Measurements from ENCODE around the gene SHC2.
A peak's percentile ranks its signal among the peaks of the same experiment; 100 is the strongest.
"Not testable (repeated sequence)": the region's sequence is repeated elsewhere in the genome, so short reads cannot be mapped to it uniquely, and the experiment has no call there.

Gene SHC2

DNA sequence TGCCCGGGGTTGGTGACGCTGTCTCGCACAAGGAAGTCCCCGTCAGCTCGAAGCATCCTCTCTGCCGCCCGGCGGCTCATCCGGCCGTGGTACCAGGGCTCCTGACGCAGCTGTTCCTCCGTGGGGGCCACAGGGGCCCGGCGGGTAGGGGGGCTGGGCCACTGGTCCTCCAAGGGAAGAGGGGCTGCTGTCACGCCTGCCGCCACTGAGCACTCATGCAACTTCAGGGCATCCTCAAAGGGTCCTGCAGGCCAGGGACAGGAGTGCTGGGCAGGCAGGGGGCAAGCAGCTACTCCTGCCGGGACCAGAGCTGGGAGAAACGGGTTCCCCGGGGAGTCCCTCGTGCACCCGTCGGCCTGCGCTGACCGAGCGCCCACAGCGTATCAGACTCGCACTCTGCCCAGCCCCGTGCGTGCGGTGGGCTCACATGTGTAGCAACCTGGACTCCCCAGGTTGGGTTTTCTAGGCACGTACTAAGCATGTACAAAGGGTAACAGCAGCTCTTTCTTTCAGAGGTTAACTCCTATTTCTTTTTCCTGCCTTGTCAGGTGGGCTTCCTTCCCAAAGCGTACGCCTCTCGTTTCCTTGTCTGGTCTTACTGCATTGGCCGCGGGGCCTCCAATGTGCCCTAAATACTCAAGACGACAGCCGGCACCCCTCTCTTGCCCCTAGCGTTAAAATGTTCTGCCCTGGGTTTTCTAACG lies 38.5 kb downstream of the SHC2 start:
- no peak for DNase-seq

DNA sequence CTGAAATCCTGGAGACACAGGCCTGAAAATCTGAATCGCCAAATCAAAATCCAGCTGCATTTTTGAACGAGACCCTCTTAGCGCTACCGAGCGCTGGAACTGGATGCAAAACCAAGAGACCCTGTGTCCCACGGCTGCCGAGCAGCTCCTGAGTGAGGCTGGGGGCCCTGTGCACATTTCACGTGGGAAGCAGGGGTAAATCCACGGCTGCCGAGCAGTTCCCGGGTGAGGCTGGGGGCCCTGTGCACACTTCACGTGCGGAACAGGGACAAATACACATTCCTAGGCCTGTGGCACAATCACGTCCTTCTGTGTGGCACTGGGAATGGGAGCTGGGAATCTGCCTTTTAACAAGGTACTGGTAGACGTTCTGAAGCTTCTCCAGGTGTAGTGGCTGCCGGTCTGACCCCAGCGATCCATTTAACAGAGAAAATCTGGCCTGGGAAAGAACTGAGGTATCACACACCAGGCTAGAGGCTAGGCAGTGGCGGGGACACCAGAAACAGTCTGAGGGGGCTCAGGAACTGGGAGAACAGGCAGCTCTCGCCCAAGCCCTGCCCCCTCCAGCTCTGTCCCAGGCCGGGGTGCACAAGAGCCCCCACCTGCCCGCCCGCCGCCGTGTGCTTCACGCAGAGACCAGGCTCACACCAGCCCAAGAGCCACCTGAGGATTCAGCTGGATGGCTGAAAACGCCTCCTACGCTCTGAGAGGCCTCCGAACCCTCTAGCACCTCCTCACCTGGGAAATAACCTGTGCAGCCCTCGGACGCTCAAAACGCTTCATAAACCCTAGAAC lies 40.9 kb downstream of the SHC2 start:
- no peak for DNase-seq

DNA sequence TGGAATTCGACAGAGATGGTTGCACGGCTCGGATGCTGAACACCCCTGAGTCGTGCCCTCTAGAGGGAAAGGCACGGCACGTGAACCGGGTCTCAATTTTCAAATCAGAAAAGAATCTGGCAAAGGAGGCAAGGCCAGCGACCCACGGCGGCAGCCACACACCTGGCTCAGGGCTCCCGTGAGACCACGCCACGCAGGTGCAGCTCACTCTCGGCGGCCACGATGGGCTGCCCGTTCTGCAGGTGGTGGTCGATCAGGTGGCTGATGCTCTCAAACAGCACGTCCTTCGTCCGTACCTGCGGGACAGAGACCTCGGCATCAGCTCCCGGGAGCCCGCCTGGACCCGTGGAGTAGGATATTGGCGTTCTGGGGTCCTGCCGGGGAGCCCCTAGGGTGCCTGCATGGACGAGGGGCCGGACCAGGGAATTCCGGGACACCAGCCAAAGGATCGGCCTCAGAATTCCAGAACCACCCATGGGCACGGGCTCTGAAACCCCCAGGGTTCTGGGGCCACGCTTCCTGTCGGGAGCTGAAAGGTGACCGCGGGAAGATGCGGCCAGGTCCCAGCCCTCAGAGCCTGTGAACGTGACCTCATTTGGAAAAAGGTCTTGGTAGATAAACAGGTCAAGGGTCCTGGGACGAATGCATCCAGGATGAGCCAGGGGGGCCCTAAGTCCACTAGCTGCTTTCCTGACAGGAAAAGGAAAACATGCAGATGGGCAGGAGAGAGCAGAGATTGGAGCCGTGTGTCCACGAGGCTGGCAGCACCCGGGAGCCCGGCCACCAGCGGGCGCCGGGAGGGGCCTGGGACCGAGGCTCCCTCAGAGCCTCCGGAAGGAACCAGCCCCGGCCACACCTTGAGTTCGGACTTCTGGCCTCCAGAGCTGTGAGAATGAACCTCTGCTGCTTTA lies 41.8 kb downstream of the SHC2 start:
- DNase-seq: no peak

DNA sequence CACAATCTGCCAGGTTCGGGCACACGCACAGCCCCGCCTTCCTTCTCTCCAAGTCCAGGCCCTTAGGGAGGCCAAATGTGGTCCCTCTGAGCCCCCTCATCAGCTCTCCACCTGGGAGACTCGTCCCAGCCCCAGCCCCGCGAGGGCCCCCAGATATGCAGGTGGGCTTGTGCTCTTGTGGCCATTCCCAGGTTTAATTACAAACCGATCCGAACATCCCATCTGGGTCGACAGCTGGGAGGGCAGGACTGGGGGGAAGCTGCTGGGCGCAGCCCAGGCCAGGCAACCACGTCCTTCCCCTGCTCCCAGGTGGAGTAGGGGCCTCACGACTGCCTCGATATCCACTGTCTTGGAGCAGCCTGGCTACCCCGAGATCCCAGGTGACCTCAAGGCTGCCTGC lies 44.4 kb downstream of the SHC2 start:
- no peak for DNase-seq

DNA sequence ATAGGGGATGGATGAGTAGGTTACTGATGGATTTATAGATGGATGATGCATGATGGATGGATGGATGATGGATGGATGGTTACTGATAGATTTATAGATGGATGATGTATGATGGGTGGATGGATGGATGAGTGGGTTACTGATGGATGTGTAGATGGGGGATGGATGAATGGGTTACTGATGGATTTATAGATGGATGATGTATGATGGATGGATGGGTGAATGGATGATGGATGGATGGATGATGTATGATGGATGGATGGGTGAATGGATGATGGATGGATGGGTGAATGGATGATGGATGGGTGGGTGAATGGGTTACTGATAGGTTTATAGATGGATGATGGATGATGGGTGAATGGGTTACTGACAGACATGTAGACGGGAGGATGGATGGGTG lies 45.5 kb downstream of the SHC2 start:
- no peak for DNase-seq

DNA sequence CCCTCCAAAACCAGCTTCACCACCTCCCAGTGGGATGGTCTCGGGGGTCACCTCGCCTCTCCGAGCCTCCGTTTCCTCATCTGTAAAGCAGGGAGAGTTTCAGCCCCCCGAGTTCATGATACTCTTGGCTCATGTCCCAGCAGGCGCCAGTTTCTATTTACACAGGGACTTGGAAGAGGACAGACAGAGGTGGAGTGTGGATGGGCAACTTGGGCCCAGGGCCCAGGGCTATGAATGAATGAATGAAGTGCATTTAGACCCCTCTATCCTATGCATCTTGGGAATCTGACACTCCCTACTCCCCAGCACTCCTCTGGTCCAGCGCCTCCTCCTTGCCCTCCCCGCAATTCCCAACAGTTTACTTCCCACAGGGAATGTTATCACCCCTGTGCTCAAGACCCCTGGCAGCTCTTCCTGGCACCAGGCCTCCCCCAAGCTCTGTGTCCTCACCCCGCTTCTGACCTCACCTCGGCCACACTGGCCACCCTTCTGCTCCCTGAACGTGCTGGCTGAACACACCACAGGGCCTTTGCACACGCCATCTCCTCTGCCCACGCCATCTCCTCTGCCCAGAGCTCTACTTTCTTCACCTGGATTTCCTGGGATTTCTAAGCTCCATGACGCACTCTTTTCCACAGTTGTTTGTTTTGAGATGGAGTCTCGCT lies 46.9 kb downstream of the SHC2 start:
- no peak for DNase-seq

DNA sequence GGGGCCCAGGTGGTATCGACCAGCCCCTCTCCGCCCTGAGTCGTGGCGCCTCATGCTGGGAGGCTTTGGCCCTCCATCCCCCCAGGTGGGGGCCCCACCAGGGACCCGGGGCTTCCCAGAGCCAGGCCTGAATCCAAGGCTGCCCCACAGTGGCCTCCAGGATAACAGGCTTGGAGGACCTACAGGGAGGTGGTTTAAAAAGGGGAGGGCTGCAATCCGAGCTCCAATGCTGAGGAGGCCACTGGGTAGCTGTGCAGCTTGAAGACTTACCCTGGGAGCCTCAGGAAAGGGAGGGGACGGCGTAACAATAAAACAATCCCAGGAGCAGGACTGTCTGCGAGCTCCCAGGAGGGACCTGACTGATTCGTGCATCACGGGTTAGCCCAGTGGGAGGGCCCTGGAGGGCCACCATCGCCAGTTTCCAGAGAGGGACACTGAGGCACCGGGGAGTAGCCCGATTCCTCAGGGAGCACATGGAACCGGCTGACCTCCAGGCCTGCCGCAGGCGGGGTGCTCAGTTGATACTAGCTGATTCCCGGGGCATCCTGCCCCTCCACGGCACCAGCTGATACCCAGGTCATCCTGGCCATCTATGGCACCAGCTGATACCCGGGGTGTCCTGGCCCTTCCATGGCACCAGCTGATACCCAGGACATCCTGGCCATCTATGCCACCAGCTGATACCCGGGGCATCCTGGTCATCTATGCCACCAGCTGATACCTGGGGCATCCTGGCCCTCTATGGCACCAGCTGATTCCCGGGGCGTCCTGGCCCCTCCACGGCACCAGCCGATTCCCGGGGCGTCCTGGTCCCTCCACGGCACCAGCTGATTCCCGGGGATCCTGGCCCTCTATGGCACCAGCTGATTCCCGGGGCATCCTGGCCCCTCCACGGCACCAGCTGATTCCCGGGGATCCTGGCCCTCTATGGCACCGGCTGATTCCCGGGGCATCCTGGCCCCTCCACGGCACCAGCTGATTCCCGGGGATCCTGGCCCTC lies 48.2 kb downstream of the SHC2 start:
- no peak for DNase-seq

DNA sequence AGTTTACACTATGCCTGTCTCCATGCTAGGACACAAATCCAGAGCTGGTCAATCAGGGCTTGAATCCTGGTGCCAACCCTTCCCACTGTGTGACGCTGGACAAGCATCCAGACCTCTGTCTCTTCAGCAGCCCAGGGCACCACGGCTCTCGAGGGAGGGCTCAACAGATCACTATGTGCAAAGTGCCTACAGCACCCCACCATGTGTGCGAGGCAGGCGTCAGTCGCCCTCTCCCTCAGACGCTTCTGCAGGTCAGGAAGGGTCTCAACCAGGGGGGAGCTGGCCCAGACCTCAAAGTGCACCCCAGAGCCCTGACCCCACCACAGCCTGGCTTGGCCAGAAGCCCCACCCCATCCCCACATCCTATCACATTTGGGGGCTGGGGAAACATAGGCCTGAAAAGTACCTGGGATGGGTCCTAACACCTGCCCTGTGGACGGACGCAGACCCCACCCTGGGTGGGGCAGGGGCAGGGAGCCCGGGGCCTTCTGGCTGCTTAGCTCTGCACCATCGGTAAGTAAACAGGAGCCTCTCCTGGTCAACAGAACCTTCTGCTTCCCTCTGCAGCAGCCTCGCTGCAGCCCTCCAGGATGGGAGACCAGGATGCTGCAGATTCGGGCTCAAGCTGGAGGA lies 49.0 kb downstream of the SHC2 start:
- DNase-seq: no peak

DNA sequence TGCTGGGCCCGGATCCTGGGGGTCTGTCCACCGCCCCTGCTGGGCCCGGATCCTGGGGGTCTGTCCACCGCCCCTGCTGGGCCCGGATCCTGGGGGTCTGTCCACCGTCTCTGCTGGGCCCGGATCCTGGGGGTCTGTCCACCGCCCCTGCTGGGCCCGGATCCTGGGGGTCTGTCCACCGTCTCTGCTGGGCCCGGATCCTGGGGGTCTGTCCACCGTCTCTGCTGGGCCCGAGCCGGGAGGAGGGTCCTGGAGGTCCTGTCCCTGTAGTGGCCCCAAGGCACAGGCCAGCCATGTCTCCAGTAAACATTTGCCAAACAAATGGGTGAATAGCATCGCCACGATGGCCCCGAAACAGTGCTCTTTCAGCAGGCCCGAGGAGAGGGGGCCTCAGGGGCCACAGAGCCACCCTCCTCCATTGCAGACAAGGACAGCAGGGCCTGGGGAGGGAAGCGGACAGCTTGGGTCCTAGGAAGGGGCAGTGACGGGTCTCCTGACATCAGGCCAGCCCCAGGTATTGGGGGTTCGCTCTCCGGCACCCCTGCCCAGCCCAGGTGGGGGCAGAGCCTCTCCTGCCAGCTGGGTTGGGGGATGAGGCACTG lies 49.6 kb downstream of the SHC2 start:
- not testable (repeated sequence) for DNase-seq

DNA sequence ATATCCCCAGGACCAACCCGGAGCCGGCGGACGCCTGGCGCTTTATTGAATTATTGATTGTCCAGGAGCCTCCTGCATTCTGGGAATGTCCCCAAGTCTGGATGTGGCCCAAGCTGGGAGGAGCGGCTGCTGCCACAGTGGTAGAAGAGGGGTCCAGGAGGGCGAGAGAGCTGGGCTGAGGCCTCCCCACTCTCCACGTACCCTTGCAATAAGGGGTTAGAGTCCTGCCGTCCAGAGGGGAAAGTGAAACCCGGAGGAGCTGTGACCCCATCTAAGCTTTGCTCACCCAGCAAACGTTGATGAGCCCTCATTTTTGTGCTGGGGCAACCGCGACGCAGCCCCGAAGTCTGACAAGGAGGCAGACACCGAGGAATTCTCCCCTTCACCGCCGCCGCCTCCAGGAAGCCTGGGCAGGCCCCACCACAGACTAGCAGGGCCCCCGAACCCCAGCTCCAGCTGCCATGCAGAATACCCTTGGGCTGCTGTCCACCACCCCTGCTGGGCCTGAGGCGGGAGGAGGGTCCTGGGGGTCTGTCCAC lies 50.5 kb downstream of the SHC2 start:
- no peak for DNase-seq

DNA sequence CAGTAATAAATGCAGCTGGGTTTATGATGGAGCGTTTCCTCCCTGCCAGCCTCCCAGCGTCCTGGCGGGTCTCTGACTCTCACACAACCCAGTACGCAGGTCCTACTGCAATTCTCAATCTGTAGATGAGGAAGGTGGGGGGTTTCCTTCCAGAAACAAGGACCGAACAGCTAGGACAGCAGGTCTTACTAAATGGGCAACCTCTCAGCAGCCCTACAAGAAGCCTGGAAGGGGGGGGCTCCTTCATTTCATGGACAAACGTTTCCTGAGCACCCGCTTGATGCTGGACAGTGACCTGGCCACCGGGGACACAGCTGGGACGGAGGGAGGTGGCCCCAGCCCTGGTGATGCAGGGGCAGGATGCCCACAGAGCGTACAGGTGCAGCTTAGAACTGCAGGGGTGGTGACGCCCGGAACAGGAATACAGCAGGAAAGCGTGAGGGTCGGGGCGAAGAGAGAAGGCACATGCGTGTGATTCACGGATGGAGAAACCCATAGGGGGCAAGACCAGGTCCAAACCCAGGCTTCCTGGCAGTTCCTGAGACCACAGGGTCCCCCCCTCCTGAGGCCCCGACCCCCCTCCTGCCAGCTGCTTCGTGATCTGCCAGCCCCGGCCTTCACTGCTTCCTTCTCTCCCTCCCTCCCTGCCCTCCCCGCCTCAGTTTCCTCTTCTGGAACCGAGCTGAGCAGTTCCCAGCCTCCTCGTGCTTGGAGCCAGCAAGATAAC lies 51.2 kb downstream of the SHC2 start:
- DNase-seq: peak; percentile 18

DNA sequence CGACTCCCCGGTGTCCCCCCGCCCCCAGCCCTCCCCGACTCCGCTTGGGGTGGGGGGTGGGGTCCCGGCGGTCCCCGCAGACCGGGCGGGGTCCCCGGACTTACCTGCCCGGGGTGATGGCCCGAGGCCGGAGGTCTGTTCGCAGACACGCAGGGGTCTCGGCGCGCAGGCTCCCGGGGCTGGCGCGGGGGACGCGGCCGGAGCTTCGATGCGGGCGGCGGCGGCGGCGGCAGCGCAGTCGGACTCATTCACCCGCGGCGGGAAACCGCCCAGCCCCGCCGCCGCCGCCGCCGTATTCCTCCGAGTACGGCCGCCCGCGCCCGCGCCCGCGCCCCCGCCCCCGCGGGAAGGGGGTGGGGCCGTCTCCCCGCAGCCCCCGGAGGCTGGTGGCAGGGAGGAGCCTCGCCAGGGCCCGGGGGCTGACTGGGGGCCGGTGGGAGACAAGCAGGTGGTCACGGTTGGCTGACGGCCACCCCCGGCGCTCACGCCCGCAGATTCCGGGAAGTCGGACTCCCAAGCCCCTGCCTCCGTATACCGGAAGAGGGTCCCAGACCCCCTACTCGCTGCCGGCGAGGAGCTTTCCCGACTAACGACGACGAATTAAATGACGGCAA lies 51.8 kb downstream of the SHC2 start, which contains the start of gene C2CD4C:
Gene C2CD4C (minus strand): TSS at position 246 of the 614 bp plus-strand sequence. CDS start 786 bp downstream, outside the sequence.
- peak; percentile 33 for DNase-seq

DNA sequence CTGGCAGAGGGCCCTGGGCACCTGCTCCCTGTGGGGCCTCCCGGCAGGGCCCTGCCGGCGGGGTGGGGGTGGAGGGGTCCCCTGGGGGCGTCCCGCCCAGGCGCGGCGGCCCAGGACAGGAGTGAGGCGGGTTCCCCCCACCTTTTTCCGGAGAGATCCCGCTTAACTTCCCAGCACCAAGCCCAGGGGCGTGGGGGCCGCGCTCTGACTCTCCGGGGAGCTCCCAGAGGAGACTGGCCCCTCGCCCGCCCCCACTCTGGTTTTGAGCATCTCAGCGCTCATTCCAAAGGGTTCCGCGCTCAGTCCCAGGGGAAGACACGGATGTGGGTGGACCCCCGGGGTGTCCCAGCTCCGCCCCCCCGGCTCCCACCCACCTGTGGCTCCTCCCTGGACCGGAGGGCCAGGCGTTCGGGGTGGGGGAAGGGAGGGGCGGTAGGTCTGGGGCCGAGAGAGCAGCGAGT lies 52.4 kb downstream of the SHC2 start:
- DNase-seq: no peak

DNA sequence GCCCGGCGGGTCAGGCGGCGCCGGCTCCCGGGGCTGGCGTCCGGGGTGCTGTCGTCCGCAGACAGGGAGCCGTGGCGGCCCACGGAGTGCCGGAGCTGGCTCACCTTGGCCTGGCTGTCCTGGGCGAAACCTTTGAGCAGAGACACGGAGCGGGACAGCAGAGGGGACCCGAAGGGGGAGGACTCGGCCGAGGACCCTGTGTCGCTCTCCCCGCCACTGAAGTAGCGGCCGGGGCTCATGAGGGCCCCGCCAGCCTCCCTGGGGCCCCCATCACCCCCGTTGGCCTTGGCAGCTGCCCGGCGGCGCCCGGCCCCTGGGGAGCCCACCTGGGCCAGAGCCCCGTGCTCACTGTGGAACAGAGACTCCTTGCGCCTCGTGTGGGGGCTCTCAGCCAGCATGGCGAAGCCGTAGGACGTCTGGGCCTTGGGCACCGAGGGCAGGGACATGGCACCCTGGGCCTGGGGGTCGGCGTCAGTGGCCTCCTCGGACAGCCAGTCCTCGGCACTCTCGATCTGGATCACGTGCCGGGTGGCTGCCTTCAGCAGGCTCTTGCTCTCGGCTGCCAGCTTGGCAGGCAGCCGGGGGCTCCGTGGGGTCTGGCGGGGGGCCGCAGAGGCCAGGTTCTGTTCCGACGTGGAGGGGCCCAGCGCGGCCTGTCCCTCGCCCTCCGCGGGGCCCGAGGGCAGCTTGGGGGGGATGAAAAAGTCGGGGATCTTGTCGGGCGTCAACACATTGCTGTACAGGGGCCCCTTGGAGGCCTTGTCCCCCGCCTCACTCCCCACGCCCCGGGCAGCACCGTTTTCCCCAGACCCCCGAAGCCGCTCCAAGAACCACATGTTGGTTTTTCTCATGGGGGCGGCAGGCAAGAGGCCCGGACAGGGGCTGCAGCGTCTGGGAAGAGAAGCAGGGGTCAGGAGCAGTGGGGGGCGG lies 53.1 kb downstream of the SHC2 start:
- no peak for DNase-seq

DNA sequence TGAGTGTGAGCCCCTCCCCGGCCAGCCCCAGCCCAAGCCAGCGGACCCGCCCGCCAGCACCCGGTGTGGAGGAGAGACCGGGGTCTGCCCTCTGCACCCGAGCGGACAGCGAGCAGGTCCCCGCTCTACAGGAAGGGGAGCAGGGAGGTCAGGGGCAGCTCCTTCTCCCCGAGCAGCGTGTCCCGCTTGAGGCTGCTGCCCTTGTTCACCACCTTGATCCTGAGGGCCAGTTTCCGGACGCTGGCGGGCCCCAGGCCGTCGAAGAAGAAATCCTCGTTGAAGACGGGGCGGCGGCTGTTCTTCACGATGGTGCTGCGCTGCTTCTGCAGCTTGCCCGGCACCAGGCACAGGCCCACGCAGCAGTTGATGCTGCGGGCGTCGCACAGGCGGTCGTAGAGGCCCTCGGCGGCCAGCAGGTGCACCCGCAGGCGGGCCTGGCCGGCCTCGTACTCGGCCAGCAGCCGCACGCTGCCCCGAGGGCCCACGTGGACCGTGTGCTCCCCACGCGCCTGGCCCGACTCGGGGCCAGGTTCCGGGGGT lies 53.8 kb downstream of the SHC2 start:
- DNase-seq: no peak

DNA sequence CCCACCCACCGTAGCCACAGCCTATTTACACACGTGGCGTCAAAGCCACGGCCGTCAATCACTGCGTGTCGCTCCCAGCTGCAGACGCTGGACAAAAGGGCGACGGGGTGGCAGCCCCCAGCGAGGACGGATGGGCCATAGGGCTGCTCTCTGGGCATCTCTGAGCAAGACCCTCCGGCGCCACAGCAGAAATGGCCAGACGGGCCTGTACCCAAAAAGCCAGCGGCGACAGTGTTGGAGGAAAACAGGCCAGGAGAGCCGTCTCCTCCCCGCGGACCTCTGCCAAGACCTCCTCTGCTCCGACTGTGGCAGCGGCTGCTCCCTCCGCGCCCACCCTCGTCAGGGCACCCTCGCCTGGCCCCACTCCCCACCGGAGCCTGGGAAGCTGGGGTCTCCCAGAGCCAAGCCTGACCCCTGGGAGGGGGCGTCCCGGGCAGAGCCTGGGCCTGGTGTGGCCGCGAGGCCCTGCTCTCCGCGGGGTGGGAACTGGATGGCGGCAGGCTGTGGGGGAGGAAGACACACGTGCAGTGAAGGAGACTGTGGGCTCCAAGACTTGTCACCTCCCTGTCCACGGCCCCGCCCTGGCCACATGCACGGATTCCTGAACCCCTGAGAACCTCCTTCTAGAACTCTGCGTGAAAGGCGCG lies 54.6 kb downstream of the SHC2 start:
- DNase-seq: no peak

Data from hematopoietic multipotent progenitor cell treated with erythropoietin and hydrocortisone succinate and interleukin-3 and kit ligand, for 4 days (in vitro differentiated cells).